Measurements from ENCODE around the gene TMPRSS7.

Gene TMPRSS7

DNA sequence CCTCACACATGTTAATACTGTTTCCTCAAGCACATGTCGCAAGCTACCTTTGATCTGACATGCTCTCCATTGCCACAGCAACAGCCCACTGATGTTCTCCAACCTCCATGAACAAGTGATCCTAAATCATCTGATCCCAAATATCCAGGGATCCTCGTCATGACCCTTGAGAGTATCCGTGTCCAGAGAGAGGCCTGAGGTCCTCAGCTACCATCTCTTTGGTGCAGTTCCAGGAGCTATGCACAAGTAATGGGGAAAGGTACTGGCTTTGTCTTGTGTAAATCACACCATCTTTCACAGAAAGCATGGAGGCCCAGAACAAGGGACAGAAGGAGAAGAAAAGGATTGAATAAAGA is 96.1 kb downstream of the TMPRSS7 start:
- no peak for DNase-seq
